Esophagus squamous epithelium (tissue), 5 donors: Measurements from ENCODE around the gene KRT17. TPM values are rescaled to one million over a fixed set of nuclear protein-coding genes. Genes with fewer than 3 reads are reported as not detected.

Source experiments
- DNase-seq: peaks from one replicate; lab custom pipeline; 2025; lab: John Stamatoyannopoulos, UW
- H3K27ac ChIP-seq, 4 donors: fragments of 200-600 bp; sonication (generic); one replicate each; pipeline ENCODE4 v1.5.1; 2016 to 2019; ENCODE audit warnings: mild to moderate bottlenecking in 1 of 4
- H3K27me3 ChIP-seq, 4 donors: fragments of 200-600 bp; sonication (generic); 1 replicate in 3 of 4; 2 replicates in 1 of 4; pipeline versions ENCODE4 v1.5.1 to v1.6.0; 2017 to 2021; ENCODE audit warnings: antibody characterized with exemption in 1 of 4
- H3K36me3 ChIP-seq, 3 donors: fragments of 200-600 bp; sonication (generic); one replicate each; pipeline ENCODE4 v1.5.1; 2016 to 2019
- H3K4me1 ChIP-seq, 3 donors: fragments of 200-600 bp; sonication (generic); one replicate each; pipeline ENCODE4 v1.5.1; 2017 to 2019
- H3K4me3 ChIP-seq, 4 donors: fragments of 200-600 bp; sonication (generic); 1 replicate in 3 of 4; 2 replicates in 1 of 4; pipeline ENCODE4 v1.5.1; 2016 to 2019; ENCODE audit warnings: mild to moderate bottlenecking in 2 of 4, moderate library complexity in 1 of 4
- H3K9me3 ChIP-seq, 3 donors: fragments of 200-600 bp; sonication (generic); one replicate each; pipeline ENCODE4 v1.5.1; 2016 to 2019
- CTCF ChIP-seq, 6 experiments: fragments of 450-650 bp in 4 of 6; fragments of 200-600 bp in 2 of 6; sonication (generic) in 2 of 6; IDR thresholded peaks; one replicate each; pipeline ENCODE4 v1.5.1; 2016 to 2019; ENCODE audit warnings: antibody characterized with exemption in 6 of 6, mild to moderate bottlenecking in 4 of 6, moderate library complexity in 4 of 6
- POLR2A ChIP-seq, 4 donors: fragments of 450-650 bp; IDR thresholded peaks; one replicate each; pipeline ENCODE4 v1.6.1; 2017; ENCODE audit warnings: antibody characterized with exemption in 4 of 4, mild to moderate bottlenecking in 4 of 4, moderate library complexity in 3 of 4
- WGBS, 2 donors: methylation state at CpG; one replicate each; pipeline ENCODE4 v1.1.5; 2018; 5-methylcytosine and 5-hydroxymethylcytosine counted together
- intact Hi-C: fragments of 100-400 bp; cut with DNase I; formaldehyde crosslinking; loops from one replicate; pipeline ENCODE4 v1.15.0; 2022
- total RNA-seq, 4 donors: library from RNA; depleted of rRNA; stranded (reverse); fragments of >200 nt; gene quantifications; one replicate each; pipeline ENCODE4 v1.1.0, GENCODE V29; 2016
- donor health status: DM: yes; HTN: yes; CAD: no.

The KRT17 gene
- total RNA-seq, 4 donors from 2014 or later: 45.8 to 2,552 (median 75.7) TPM

- H3K4me1 ChIP-seq: peaks cover 12 to 34% (median 13%) of the 10 kb centered on the region in 3 donors
- intact Hi-C loops: loop anchor here (10.0 kb wide), 1 partner anchor 85 kb away; no protein-coding TSS in a partner anchor
- H3K4me3 ChIP-seq: no peak overlapping the region
- no peaks in the 10 kb centered on the region for H3K36me3 ChIP-seq
- TF ChIP-seq POLR2A (IDR thresholded peaks at IDR 0.05) (no peak), CTCF (IDR thresholded peaks at IDR 0.05) (no peak)
- H3K27me3 ChIP-seq: peaks cover 0 to 53% (median 0%) of the 10 kb centered on the region in 4 donors
- H3K9me3 ChIP-seq: no peaks in the 10 kb centered on the region
- WGBS, 2 donors: 94 to 95% methylated on average over 7 of the region's 7 CpGs
- no peak for DNase-seq
- H3K27ac ChIP-seq: no peak overlapping the region
Observed at GRCh38 chr17:41639492-41640473, 15.4 kb upstream of the KRT17 start.

- no peaks in the 10 kb centered on the region for H3K36me3 ChIP-seq
- TF ChIP-seq POLR2A (IDR thresholded peaks at IDR 0.05) (no peak), CTCF (IDR thresholded peaks at IDR 0.05) (no peak)
- H3K27ac ChIP-seq: no peak overlapping the region
- WGBS, 2 donors: 82 to 85% methylated on average over 4 of the region's 6 CpGs
- H3K4me1 ChIP-seq: peaks cover 14 to 39% (median 18%) of the 10 kb centered on the region in 3 donors
- intact Hi-C loops: no loop called here
- DNase-seq: no peak
- H3K27me3 ChIP-seq: peaks cover 0 to 61% (median 0%) of the 10 kb centered on the region in 4 donors
- H3K4me3 ChIP-seq: no peak overlapping the region
- no peaks in the 10 kb centered on the region for H3K9me3 ChIP-seq
Observed at GRCh38 chr17:41638941-41639340, 14.6 kb upstream of the KRT17 start.

GRCh38 chr17:41638194-41638593, 13.8 kb upstream of the KRT17 start:
- no peak for DNase-seq
- Histone ChIP-seq H3K36me3 (no peaks in the 10 kb centered on the region), H3K9me3 (no peaks in the 10 kb centered on the region), H3K27ac (no peak overlapping the region), H3K4me3 (no peak overlapping the region), H3K4me1 (peaks cover 14 to 39% (median 18%) of the 10 kb centered on the region in 3 donors), H3K27me3 (peaks cover 0 to 66% (median 0%) of the 10 kb centered on the region in 4 donors)
- WGBS, 2 donors: 61 to 66% methylated on average over 3 of the region's 5 CpGs
- TF ChIP-seq CTCF (IDR thresholded peaks at IDR 0.05) (no peak), POLR2A (IDR thresholded peaks at IDR 0.05) (no peak)
- intact Hi-C loops: no loop called here

GRCh38 chr17:41636652-41637051, 12.3 kb upstream of the KRT17 start:
- Histone ChIP-seq H3K36me3 (no peaks in the 10 kb centered on the region), H3K9me3 (no peaks in the 10 kb centered on the region), H3K27ac (no peak overlapping the region), H3K4me1 (peaks cover 14 to 27% (median 18%) of the 10 kb centered on the region in 3 donors), H3K4me3 (no peak overlapping the region), H3K27me3 (peaks cover 0 to 72% (median 0%) of the 10 kb centered on the region in 4 donors)
- 91% methylated on average over 4 of the region's 9 CpGs; no CpG with 5 or more reads in 1 of the 2 donors for WGBS, 2 donors
- DNase-seq: no peak
- intact Hi-C loops: no loop called here
- TF ChIP-seq CTCF (IDR thresholded peaks at IDR 0.05) (no peak), POLR2A (IDR thresholded peaks at IDR 0.05) (no peak)
